Measurements from ENCODE around the gene BTBD19.
"Not testable (repeated sequence)": the region's sequence is repeated elsewhere in the genome, so short reads cannot be mapped to it uniquely, and the experiment has no call there.

Gene BTBD19

GRCh38 chr1:44788120-44788860 is 20.0 kb upstream of the BTBD19 start, which contains the start of gene BEST4:
TSS of gene BEST4 (minus strand) at chr1:44788170. CDS start at chr1:44787705, 465 bp downstream.
- DNase-seq: no peak

- no peak for DNase-seq
Observed at GRCh38 chr1:44790968-44791801, 17.1 kb upstream of the BTBD19 start.

- no peak for DNase-seq
Observed at GRCh38 chr1:44792736-44793502, 15.4 kb upstream of the BTBD19 start.

- DNase-seq: not testable (repeated sequence)
Observed at GRCh38 chr1:44797886-44798285, 10.4 kb upstream of the BTBD19 start.

DNA sequence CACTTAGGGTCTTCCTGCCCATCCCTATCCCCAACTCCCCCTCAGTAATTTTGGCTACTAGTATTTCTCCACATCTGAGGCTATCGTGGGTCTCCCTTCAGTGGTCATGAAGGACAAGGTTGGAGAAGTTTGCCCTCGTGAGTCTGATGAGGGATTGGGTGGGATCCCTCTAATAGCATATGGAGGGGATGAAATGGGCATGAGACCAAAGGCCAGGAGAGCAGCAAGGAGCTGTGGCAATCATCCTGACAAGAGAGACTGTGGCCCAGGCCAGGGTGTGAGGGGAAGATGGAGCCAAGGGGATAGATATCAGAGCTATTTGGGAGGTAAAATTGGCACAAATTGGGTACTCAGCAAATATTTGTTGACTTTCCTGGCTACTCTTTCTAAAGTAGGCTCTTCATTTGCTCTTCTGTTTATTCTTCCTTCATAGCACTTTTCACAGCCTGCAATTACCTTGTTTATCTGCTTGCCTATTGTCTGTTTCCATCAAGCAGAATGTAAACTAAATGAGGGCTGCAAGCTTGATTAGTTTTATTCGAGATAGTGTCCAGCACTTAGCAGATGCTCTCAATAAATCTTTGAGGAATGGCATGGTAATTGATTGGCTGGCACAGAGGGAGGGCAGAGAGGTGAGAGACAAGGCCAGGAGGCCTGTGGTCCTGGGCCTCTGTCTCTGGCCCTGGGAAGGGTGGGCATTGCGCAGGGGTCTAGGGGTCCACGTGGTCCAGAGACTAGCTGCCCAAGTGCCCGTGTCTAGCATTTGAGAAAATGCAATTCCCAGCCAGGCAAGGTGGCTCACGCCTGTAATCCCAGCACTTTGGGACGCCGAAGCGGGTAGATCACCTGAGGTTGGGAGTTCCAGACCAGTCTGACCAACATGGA is 9.6 kb upstream of the BTBD19 start:
- no peak for DNase-seq

- peak; percentile 89 to 91 for DNase-seq
Observed at GRCh38 chr1:44799770-44800584, 8.3 kb upstream of the BTBD19 start, which contains the start of gene PLK3. TSS of gene PLK3 (plus strand) at chr1:44800377. CDS start at chr1:44800464, 87 bp downstream.

- DNase-seq: no peak
Observed at GRCh38 chr1:44801491-44802305, 6.6 kb upstream of the BTBD19 start.

DNA sequence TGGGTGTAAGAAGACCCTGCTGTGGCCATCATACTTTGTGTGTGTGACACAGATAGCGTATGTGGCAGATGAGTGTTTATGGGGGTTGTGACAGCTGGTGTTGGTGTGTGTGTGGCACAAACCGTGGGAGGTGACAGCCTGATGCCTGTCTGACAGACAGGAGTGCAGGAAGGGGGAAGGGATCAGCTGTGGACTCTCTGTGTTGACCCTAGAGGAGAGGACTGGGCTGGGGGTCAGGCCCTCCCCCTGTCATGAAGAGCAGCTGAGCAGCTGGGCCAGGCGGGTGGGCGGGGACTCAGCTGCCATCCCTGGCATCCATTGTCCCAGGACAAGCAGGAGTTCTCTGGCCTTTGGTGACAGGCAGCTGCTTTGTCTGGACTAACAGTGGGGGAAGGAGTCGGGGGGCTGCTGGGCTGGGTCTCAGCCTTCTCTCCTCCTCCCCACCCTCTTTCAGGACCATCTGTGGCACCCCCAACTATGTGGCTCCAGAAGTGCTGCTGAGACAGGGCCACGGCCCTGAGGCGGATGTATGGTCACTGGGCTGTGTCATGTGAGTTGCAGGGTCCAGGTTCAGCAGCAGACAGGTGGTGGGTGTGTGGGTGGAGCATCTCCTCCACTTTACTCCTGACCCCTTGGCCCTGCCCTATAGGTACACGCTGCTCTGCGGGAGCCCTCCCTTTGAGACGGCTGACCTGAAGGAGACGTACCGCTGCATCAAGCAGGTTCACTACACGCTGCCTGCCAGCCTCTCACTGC is 5.8 kb upstream of the BTBD19 start:
- DNase-seq: no peak

DNA sequence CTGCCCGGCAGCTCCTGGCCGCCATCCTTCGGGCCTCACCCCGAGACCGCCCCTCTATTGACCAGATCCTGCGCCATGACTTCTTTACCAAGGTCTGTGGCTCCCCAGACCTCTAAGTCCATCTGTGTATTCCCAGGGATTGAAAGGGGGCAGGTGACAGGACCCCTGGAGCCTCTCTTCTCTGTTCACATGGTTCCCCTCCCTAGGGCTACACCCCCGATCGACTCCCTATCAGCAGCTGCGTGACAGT is 5.3 kb upstream of the BTBD19 start:
- no peak for DNase-seq

- no peak for DNase-seq
Observed at GRCh38 chr1:44803312-44804095, 4.8 kb upstream of the BTBD19 start.

DNA sequence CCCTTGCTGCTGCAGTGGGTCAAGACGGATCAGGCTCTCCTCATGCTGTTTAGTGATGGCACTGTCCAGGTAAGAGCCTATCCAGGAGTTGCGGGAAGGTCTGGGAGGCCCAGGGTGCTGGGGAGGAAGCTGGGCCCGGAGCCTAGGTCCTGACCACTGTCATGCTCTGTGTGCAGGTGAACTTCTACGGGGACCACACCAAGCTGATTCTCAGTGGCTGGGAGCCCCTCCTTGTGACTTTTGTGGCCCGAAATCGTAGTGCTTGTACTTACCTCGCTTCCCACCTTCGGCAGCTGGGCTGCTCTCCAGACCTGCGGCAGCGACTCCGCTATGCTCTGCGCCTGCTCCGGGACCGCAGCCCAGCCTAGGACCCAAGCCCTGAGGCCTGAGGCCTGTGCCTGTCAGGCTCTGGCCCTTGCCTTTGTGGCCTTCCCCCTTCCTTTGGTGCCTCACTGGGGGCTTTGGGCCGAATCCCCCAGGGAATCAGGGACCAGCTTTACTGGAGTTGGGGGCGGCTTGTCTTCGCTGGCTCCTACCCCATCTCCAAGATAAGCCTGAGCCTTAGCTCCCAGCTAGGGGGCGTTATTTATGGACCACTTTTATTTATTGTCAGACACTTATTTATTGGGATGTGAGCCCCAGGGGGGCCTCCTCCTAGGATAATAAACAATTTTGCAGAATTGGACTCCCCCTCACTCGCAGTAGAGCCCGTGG is 2.9 kb upstream of the BTBD19 start:
- no peak for DNase-seq

DNA sequence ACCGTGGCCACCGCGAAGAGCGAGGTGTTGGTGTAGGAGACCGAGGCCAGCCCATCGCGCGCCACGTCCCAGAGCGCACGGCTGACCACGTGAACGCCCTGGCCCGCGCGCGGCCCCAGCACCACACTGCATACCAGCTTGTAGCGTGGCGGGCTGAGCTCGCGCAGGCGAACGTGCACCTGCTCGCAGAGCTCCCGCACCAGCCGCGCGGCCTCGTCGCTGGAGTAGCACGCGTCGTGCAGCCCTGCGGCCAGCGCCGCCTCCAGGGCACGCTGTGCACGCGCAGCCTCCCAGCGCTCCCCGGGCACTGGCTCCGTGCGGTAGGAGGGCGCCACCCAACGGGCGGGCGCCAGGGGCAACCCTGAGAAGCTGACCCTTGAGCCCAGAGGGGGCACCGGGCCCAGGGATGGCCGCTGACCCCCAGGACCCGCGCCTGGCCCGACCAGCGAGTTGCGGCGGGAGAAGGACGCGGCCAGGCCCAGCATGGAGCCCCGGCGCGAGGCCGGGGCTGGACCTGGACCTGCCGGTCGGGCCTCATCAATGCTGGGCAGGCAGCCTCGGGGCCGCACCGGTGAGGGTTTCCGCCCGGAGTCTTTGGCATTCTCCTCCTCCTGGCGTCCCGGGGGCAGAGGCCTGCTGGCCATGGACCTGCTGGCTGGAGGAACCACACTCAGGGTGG is 2.2 kb upstream of the BTBD19 start:
- no peak for DNase-seq

DNA sequence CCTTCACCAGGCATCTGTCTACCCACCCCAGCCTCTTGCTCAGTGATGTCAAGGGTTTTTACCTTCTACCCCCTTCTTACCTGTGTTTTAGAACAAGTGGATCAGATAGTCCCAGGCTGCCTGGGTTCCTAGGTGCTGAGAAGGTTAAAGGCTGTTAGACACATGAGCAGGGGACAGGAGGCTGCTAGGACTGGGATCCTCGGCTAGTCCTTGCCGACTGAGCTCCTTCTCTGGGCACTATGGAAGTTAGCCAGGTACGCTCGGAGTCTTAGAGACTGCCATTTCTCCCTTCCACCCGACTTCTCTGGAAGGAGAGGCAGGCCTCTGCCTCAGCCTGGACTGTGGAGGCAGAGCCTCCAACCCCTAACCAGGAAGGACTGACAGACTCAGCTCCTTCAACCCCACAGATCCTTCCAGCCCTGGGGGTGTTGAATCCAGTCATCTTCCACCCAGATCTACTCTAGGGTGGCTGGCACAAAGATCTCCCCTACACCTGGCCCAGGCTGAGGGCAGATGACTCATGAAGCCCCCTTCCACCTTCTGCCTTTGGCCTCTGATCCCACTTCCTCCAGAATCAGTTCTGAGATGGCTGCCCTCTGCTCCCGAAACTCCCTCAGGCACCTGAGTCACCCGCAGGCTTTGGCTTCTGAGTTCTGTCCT is 1.5 kb upstream of the BTBD19 start, which contains the start of gene DYNLT4:
Gene DYNLT4 (minus strand): TSS at position 648 of the 660 bp plus-strand sequence. CDS start 683 bp downstream, outside the sequence.
- DNase-seq: no peak

- peak; percentile 85 to 89 for DNase-seq
Observed at GRCh38 chr1:44807364-44808062, 810 bp upstream of the BTBD19 start.

DNA sequence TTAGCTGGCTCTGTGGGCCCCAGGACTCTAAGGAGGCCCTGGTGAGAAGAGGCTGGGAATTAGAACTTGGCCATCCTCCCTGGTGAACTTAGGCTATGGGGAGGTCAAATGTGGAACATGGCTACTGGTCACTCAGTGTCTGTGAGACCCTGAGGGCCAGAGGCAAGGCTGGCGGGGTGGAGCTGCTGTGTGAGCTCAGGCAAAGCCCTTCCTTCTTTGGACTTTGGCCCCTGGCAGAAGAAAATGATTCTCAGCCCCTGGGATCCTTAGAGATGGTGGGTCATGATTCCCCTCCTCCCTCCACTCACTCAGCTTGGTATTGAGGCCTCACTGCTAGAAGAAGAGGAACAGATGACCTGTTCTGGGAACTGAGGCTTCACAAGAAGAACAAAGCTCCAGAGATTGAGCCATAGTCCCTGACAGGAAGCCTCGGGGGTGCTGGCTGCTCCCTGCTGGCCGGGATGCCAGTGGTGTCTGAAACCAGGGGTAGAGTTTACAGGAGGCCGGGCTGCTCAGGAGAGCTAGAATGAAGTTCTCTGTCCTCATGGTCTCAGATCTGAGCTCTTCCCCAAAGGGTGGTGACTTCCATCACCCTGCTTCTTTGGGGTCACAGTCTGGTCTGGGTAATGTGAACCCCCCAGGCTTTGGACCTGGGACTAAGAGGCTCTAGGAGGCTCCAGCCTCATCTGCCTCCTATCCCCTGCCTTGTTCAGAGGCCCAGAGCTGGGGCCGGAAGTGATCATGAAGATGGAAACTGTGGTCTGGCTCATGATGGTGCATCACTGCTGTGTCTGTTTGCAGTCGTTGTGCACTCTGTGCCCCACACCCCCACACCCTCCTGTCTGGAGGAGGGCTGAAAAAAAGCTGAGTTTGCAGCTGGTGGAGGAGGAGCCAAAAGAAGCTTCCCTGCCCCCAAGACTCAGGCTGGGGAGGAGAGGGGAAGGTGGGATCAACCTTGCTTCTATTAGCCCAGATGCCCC is 905 bp downstream of the BTBD19 start:
- peak; percentile 90 to 91 for DNase-seq

All from AML-193 (cell line).